CD8-positive, alpha-beta memory T cell (primary cell): ENCODE data around the gene KRT17. TPM values are rescaled to one million over a fixed set of nuclear protein-coding genes. Genes with fewer than 3 reads are reported as not detected.

Experiments used
- CTCF ChIA-PET: fragments of 350-600 bp; sonication (Branson Sonifier 250); formaldehyde crosslinking; loops from one replicate; lab custom pipeline; 2021; ENCODE audit warnings: antibody characterized with exemption; lab: Charles Lee
- POLR2A ChIA-PET: fragments of 350-600 bp; sonication (Branson Sonifier 250); formaldehyde crosslinking; loops from one replicate; lab custom pipeline; 2021; ENCODE audit warnings: antibody characterized with exemption; lab: Charles Lee
- DNase-seq, 5 donors: peaks; one replicate each; pipeline versions ENCODE4 v3.0.0 to v3.0.0-alpha.2; 2020 to 2022; ENCODE audit warnings: mixed read lengths in 1 of 5
- H3K27ac ChIP-seq: one replicate; pipeline ENCODE4 v1.7.0; 2013; ENCODE audit warnings: low read depth, mild to moderate bottlenecking, low read length, moderate library complexity
- H3K27me3 ChIP-seq: 2 replicates; pipeline ENCODE4 v1.7.0; 2013; ENCODE audit warnings: low read length, mild to moderate bottlenecking; ENCODE audit not compliant: insufficient read depth, poor library complexity, severe bottlenecking
- H3K36me3 ChIP-seq: 2 replicates; pipeline ENCODE4 v1.7.0; 2013; ENCODE audit warnings: mild to moderate bottlenecking, low read length, moderate library complexity; ENCODE audit not compliant: insufficient read depth
- H3K4me1 ChIP-seq: 2 replicates; pipeline ENCODE4 v1.7.0; 2013; ENCODE audit warnings: mild to moderate bottlenecking, low read length, moderate library complexity; ENCODE audit not compliant: insufficient read depth
- H3K4me3 ChIP-seq: 2 replicates; pipeline ENCODE4 v1.7.0; 2013; ENCODE audit warnings: mild to moderate bottlenecking, low read length
- H3K9me3 ChIP-seq: 2 replicates; pipeline ENCODE4 v1.7.0; 2013; ENCODE audit warnings: mild to moderate bottlenecking, low read length
- H3K27ac Mint-ChIP-seq, 8 donors: one replicate each; pipeline ENCODE4 v1.8.0; 2020 to 2021; ENCODE audit warnings: mixed read lengths in 8 of 8, mild to moderate bottlenecking in 6 of 8, inconsistent platforms in 3 of 8, moderate library complexity in 3 of 8
- H3K27me3 Mint-ChIP-seq, 2 donors: one replicate each; pipeline ENCODE4 v1.8.0; 2020 to 2021; ENCODE audit warnings: mixed read lengths in 2 of 2, mild to moderate bottlenecking in 1 of 2, moderate library complexity in 1 of 2
- H3K36me3 Mint-ChIP-seq, 3 donors: one replicate each; pipeline ENCODE4 v1.8.0; 2020 to 2021; ENCODE audit warnings: mixed read lengths in 3 of 3, inconsistent platforms in 1 of 3, mild to moderate bottlenecking in 1 of 3
- H3K4me1 Mint-ChIP-seq, 3 donors: one replicate each; pipeline ENCODE4 v1.8.0; 2020 to 2021; ENCODE audit warnings: mixed read lengths in 3 of 3, inconsistent platforms in 1 of 3, mild to moderate bottlenecking in 1 of 3
- H3K4me3 Mint-ChIP-seq, 7 donors: one replicate each; pipeline ENCODE4 v1.8.0; 2020 to 2021; ENCODE audit warnings: mixed read lengths in 7 of 7, mild to moderate bottlenecking in 6 of 7, moderate library complexity in 4 of 7, inconsistent platforms in 2 of 7
- H3K9me3 Mint-ChIP-seq, 5 donors: one replicate each; pipeline ENCODE4 v1.8.0; 2020 to 2022; ENCODE audit warnings: mixed read lengths in 5 of 5, mild to moderate bottlenecking in 3 of 5, moderate library complexity in 2 of 5, inconsistent platforms in 1 of 5
- polyA plus RNA-seq: library from polyadenylated mRNA; unstranded; fragments of 300-500 nt; fragmentation: Illumina TruSeq; gene quantifications from one replicate; pipeline ENCODE4 v1.2.3, GENCODE V29; 2021
- total RNA-seq, 2 experiments: library from RNA; stranded (reverse); gene quantifications; one replicate each; pipeline ENCODE4 v1.2.3, GENCODE V29; 2021

KRT17 gene
- total and polyA plus RNA-seq, 3 experiments from 2014 or later, result 0.35 TPM; not detected in 2

GRCh38 chr17:41651625-41652460 lies 27.5 kb upstream of the KRT17 start:
- H3K27me3 Mint-ChIP-seq, result peaks cover 3% of the 10 kb centered on the region in 2 donors
- peak overlapping the region in 1 of 7 donors; percentile 75 for H3K4me3 Mint-ChIP-seq
- no peak overlapping the region for H3K4me3 ChIP-seq
- DNase-seq, result no peak
- no peaks in the 10 kb centered on the region for H3K9me3 ChIP-seq
- peaks cover 9 to 15% (median 11%) of the 10 kb centered on the region in 3 donors for H3K4me1 Mint-ChIP-seq
- no peaks in the 10 kb centered on the region for H3K27me3 ChIP-seq
- H3K27ac Mint-ChIP-seq, result peak overlapping the region in 1 of 8 donors; percentile 4
- H3K36me3 ChIP-seq, result no peaks in the 10 kb centered on the region
- CTCF ChIA-PET, result interaction anchor here (1.1 to 9.6 kb wide), 3 partner anchors 15 to 103 kb away, joined by 3 to 311 read pairs (median 6); no protein-coding TSS in a partner anchor
- no peak overlapping the region for H3K27ac ChIP-seq
- POLR2A ChIA-PET, result no interaction called here
- H3K4me1 ChIP-seq, result peaks cover 14% of the 10 kb centered on the region
- H3K36me3 Mint-ChIP-seq, result no peaks in the 10 kb centered on the region
- H3K9me3 Mint-ChIP-seq, result no peaks in the 10 kb centered on the region

- Mint-ChIP-seq H3K27me3 (peaks cover 0 to 1% of the 10 kb centered on the region in 2 donors), H3K27ac (no peak overlapping the region), H3K4me3 (no peak overlapping the region), H3K9me3 (no peaks in the 10 kb centered on the region), H3K4me1 (peaks cover 9 to 15% (median 11%) of the 10 kb centered on the region in 3 donors), H3K36me3 (no peaks in the 10 kb centered on the region)
- no peaks in the 10 kb centered on the region for H3K27me3 ChIP-seq
- H3K36me3 ChIP-seq, result no peaks in the 10 kb centered on the region
- ChIA-PET POLR2A (no interaction called here), CTCF (interaction anchor here (1.4 to 9.6 kb wide), 2 partner anchors 15 to 102 kb away, joined by 6 to 311 read pairs; no protein-coding TSS in a partner anchor)
- peaks cover 14% of the 10 kb centered on the region for H3K4me1 ChIP-seq
- no peak for DNase-seq
- H3K4me3 ChIP-seq, result no peak overlapping the region
- H3K27ac ChIP-seq, result no peak overlapping the region
- no peaks in the 10 kb centered on the region for H3K9me3 ChIP-seq
Measured at GRCh38 chr17:41650794-41651624, 26.6 kb upstream of the KRT17 start.

- DNase-seq, result no peak
Measured at GRCh38 chr17:41649923-41650519, 25.6 kb upstream of the KRT17 start.

GRCh38 chr17:41648411-41649195 lies 24.2 kb upstream of the KRT17 start:
- Mint-ChIP-seq H3K4me3 (peak overlapping the region; percentile 44 to 83 (median 78)), H3K27me3 (peaks cover 0 to 1% of the 10 kb centered on the region in 2 donors), H3K9me3 (no peaks in the 10 kb centered on the region), H3K4me1 (peaks cover 9 to 15% (median 11%) of the 10 kb centered on the region in 3 donors), H3K36me3 (no peaks in the 10 kb centered on the region), H3K27ac (peak overlapping the region in 6 of 8 donors; percentile 20 to 89 (median 70))
- peak overlapping the region; percentile 75 for H3K4me3 ChIP-seq
- peak; percentile 77 to 86 (median 81) for DNase-seq
- H3K36me3 ChIP-seq, result no peaks in the 10 kb centered on the region
- peaks cover 14% of the 10 kb centered on the region for H3K4me1 ChIP-seq
- ChIA-PET CTCF (interaction anchor here (0.7 to 9.6 kb wide), 36 partner anchors 9 to 967 kb away, joined by 3 to 311 read pairs (median 5); partner anchors contain the start of gene EIF1), POLR2A (interaction anchor here (0.6 to 1.5 kb wide), 7 partner anchors 14 to 1094 kb away, joined by 3 to 13 read pairs (median 5); partner anchors contain the start of gene EIF1)
- H3K27me3 ChIP-seq, result no peaks in the 10 kb centered on the region
- H3K9me3 ChIP-seq, result no peaks in the 10 kb centered on the region
- H3K27ac ChIP-seq, result no peak overlapping the region

More at GRCh38 chr17:41649923-41650519, 25.6 kb upstream of the KRT17 start:
- H3K27ac ChIP-seq, result no peak overlapping the region
- no peaks in the 10 kb centered on the region for H3K36me3 Mint-ChIP-seq
- H3K4me3 Mint-ChIP-seq, result no peak overlapping the region
- peaks cover 9 to 15% (median 11%) of the 10 kb centered on the region in 3 donors for H3K4me1 Mint-ChIP-seq
- ChIA-PET CTCF (interaction anchor here (1.1 to 9.6 kb wide), 5 partner anchors 10 to 793 kb away, joined by 4 to 311 read pairs (median 10); no protein-coding TSS in a partner anchor), POLR2A (interaction anchor here (1.4 kb wide), 1 partner anchor 101 kb away, joined by 5 read pairs; no protein-coding TSS in a partner anchor)
- H3K9me3 ChIP-seq, result no peaks in the 10 kb centered on the region
- H3K27ac Mint-ChIP-seq, result no peak overlapping the region
- peaks cover 14% of the 10 kb centered on the region for H3K4me1 ChIP-seq
- no peaks in the 10 kb centered on the region for H3K9me3 Mint-ChIP-seq
- H3K27me3 Mint-ChIP-seq, result peaks cover 0 to 1% of the 10 kb centered on the region in 2 donors
- H3K27me3 ChIP-seq, result no peaks in the 10 kb centered on the region
- H3K4me3 ChIP-seq, result no peak overlapping the region
- no peaks in the 10 kb centered on the region for H3K36me3 ChIP-seq

GRCh38 chr17:41647940-41648410 lies 23.6 kb upstream of the KRT17 start:
- Histone ChIP-seq H3K9me3 (no peaks in the 10 kb centered on the region), H3K4me3 (peak overlapping the region; percentile 75), H3K27ac (no peak overlapping the region), H3K27me3 (no peaks in the 10 kb centered on the region), H3K36me3 (no peaks in the 10 kb centered on the region), H3K4me1 (peaks cover 14% of the 10 kb centered on the region)
- Mint-ChIP-seq H3K27me3 (peaks cover 0 to 1% of the 10 kb centered on the region in 2 donors), H3K4me1 (peaks cover 9 to 15% (median 11%) of the 10 kb centered on the region in 3 donors), H3K36me3 (no peaks in the 10 kb centered on the region), H3K9me3 (no peaks in the 10 kb centered on the region), H3K4me3 (peak overlapping the region; percentile 44 to 83 (median 78)), H3K27ac (peak overlapping the region in 3 of 8 donors; percentile 20 to 89 (median 38))
- ChIA-PET CTCF (interaction anchor here (0.7 to 9.6 kb wide), 31 partner anchors 8 to 967 kb away, joined by 3 to 311 read pairs (median 5); partner anchors contain the start of gene EIF1), POLR2A (interaction anchor here (0.6 to 1.5 kb wide), 4 partner anchors 15 to 40 kb away, joined by 3 to 8 read pairs (median 4); no protein-coding TSS in a partner anchor)
- peak; percentile 73 to 88 (median 84) for DNase-seq

- Mint-ChIP-seq H3K36me3 (no peaks in the 10 kb centered on the region), H3K27ac (no peak overlapping the region), H3K27me3 (peaks cover 0 to 1% of the 10 kb centered on the region in 2 donors), H3K4me3 (peak overlapping the region in 1 of 7 donors; percentile 18), H3K4me1 (peaks cover 9 to 15% (median 11%) of the 10 kb centered on the region in 3 donors), H3K9me3 (no peaks in the 10 kb centered on the region)
- CTCF ChIA-PET, result interaction anchor here (1.1 to 9.6 kb wide), 9 partner anchors 12 to 829 kb away, joined by 3 to 311 read pairs (median 9); no protein-coding TSS in a partner anchor
- Histone ChIP-seq H3K27me3 (no peaks in the 10 kb centered on the region), H3K4me1 (peaks cover 14% of the 10 kb centered on the region), H3K36me3 (no peaks in the 10 kb centered on the region), H3K4me3 (no peak overlapping the region), H3K27ac (no peak overlapping the region), H3K9me3 (no peaks in the 10 kb centered on the region)
- DNase-seq, result no peak
- POLR2A ChIA-PET, result no interaction called here
Measured at GRCh38 chr17:41647038-41647813, 22.9 kb upstream of the KRT17 start.
